Activated B cell treated with CpG ODN at 0.5 μM for 24 hours (primary cell): ENCODE data around the gene CRYL1. TPM values are rescaled to one million over a fixed set of nuclear protein-coding genes. Genes with fewer than 3 reads are reported as not detected.

Experiments used
- ATAC-seq: fragments of 200-7000 bp; cut with Tn5 transposase; one replicate; pipeline ENCODE4 v1.10.0; 2021; ENCODE audit warnings: low read depth, mild to moderate bottlenecking, moderate library complexity
- CTCF ChIA-PET: fragments of 350-600 bp; sonication (Branson Sonifier 250); formaldehyde crosslinking; loops from one replicate; lab custom pipeline; 2021; ENCODE audit warnings: antibody characterized with exemption; lab: Charles Lee
- POLR2A ChIA-PET: fragments of 350-600 bp; sonication (Branson Sonifier 250); formaldehyde crosslinking; loops from one replicate; lab custom pipeline; 2021; ENCODE audit warnings: antibody characterized with exemption; lab: Charles Lee
- DNase-seq: peaks from one replicate; pipeline ENCODE4 v3.0.0; 2022
- H3K27ac Mint-ChIP-seq: one replicate; pipeline ENCODE4 v1.8.0; 2020; ENCODE audit warnings: mixed read lengths
- H3K27me3 Mint-ChIP-seq: one replicate; pipeline ENCODE4 v1.8.0; 2021; ENCODE audit warnings: mixed read lengths
- H3K36me3 Mint-ChIP-seq: one replicate; pipeline ENCODE4 v1.8.0; 2021; ENCODE audit warnings: low read depth, mixed read lengths
- H3K4me1 Mint-ChIP-seq: one replicate; pipeline ENCODE4 v1.8.0; 2021; ENCODE audit warnings: mixed read lengths
- H3K4me3 Mint-ChIP-seq: one replicate; pipeline ENCODE4 v1.8.0; 2020; ENCODE audit warnings: mild to moderate bottlenecking, mixed read lengths
- H3K9me3 Mint-ChIP-seq: one replicate; pipeline ENCODE4 v1.8.0; 2020; ENCODE audit warnings: mixed read lengths
- CTCF ChIP-seq: fragments of 200-600 bp; IDR thresholded peaks from one replicate; pipeline ENCODE4 v1.8.0; 2022; ENCODE audit warnings: antibody characterized with exemption, mild to moderate bottlenecking
- intact Hi-C: fragments of 100-400 bp; cut with micrococcal nuclease; formaldehyde crosslinking; loops from one replicate; pipeline ENCODE4 v1.15.1; 2024
- total RNA-seq: library from RNA; stranded (reverse); gene quantifications from 2 replicates; pipeline ENCODE4 v1.2.3, GENCODE V29; 2022

CRYL1 gene
- total RNA-seq, 1 donor from 2014 or later = 9.6 TPM

- CTCF ChIA-PET = no interaction called here
- H3K4me1 Mint-ChIP-seq = peaks cover 17% of the 10 kb centered on the region
- peaks cover 5% of the 10 kb centered on the region for H3K36me3 Mint-ChIP-seq
- ATAC-seq (peak; percentile 61), DNase-seq (no peak)
- H3K9me3 Mint-ChIP-seq = no peaks in the 10 kb centered on the region
- no peaks in the 10 kb centered on the region for H3K27me3 Mint-ChIP-seq
- H3K27ac Mint-ChIP-seq = no peak overlapping the region
- TF ChIP-seq CTCF = no peak
- no peak overlapping the region for H3K4me3 Mint-ChIP-seq
- POLR2A ChIA-PET = interaction anchor here (0.7 kb wide), 1 partner anchor 53 kb away, joined by 3 read pairs; no protein-coding TSS in a partner anchor
- intact Hi-C loops = no loop called here
These were observed 99.8 kb downstream of the CRYL1 start for GRCh38 chr13:20425819-20426219.

GRCh38 chr13:20424949-20425348 is 100.7 kb downstream of the CRYL1 start:
- no peaks in the 10 kb centered on the region for H3K27me3 Mint-ChIP-seq
- peaks cover 5% of the 10 kb centered on the region for H3K36me3 Mint-ChIP-seq
- no peak overlapping the region for H3K27ac Mint-ChIP-seq
- intact Hi-C loops = no loop called here
- no peaks in the 10 kb centered on the region for H3K9me3 Mint-ChIP-seq
- ATAC-seq (no peak), DNase-seq (no peak)
- peak overlapping the region; percentile 3 for H3K4me3 Mint-ChIP-seq
- peaks cover 17% of the 10 kb centered on the region for H3K4me1 Mint-ChIP-seq
- no peak for TF ChIP-seq CTCF
- ChIA-PET POLR2A (no interaction called here), CTCF (no interaction called here)

- POLR2A ChIA-PET = no interaction called here
- CTCF ChIA-PET = interaction anchor here (0.6 kb wide), 1 partner anchor 46 kb away, joined by 3 read pairs; no protein-coding TSS in a partner anchor
- ATAC-seq (no peak), DNase-seq (no peak)
- no peaks in the 10 kb centered on the region for H3K27me3 Mint-ChIP-seq
- H3K4me1 Mint-ChIP-seq = peaks cover 19% of the 10 kb centered on the region
- no peak overlapping the region for H3K27ac Mint-ChIP-seq
- peaks cover 4% of the 10 kb centered on the region for H3K36me3 Mint-ChIP-seq
- intact Hi-C loops = no loop called here
- no peaks in the 10 kb centered on the region for H3K9me3 Mint-ChIP-seq
- no peak overlapping the region for H3K4me3 Mint-ChIP-seq
- no peak for TF ChIP-seq CTCF
These were observed 101.2 kb downstream of the CRYL1 start for GRCh38 chr13:20424559-20424852.

GRCh38 chr13:20422362-20422761 is 103.3 kb downstream of the CRYL1 start:
- no peak for ATAC-seq
- ChIA-PET POLR2A (no interaction called here), CTCF (no interaction called here)
- no peaks in the 10 kb centered on the region for H3K27me3 Mint-ChIP-seq
- no peak overlapping the region for H3K4me3 Mint-ChIP-seq
- no peaks in the 10 kb centered on the region for H3K9me3 Mint-ChIP-seq
- no peak for DNase-seq
- peaks cover 4% of the 10 kb centered on the region for H3K36me3 Mint-ChIP-seq
- intact Hi-C loops = no loop called here
- no peak for TF ChIP-seq CTCF
- no peak overlapping the region for H3K27ac Mint-ChIP-seq
- H3K4me1 Mint-ChIP-seq = peaks cover 19% of the 10 kb centered on the region

GRCh38 chr13:20420938-20421337 is 104.7 kb downstream of the CRYL1 start:
- intact Hi-C loops = no loop called here
- H3K36me3 Mint-ChIP-seq = peaks cover 4% of the 10 kb centered on the region
- DNase-seq (no peak), ATAC-seq (no peak)
- POLR2A ChIA-PET = no interaction called here
- TF ChIP-seq CTCF = no peak
- CTCF ChIA-PET = no interaction called here
- H3K4me3 Mint-ChIP-seq = no peak overlapping the region
- H3K27ac Mint-ChIP-seq = no peak overlapping the region
- no peaks in the 10 kb centered on the region for H3K27me3 Mint-ChIP-seq
- no peaks in the 10 kb centered on the region for H3K9me3 Mint-ChIP-seq
- H3K4me1 Mint-ChIP-seq = peaks cover 16% of the 10 kb centered on the region
